ELR (cell line): ENCODE measurements around the gene MRPL21.
A peak's percentile ranks its signal among the peaks of the same experiment; 100 is the strongest.

Experiments used
- DNase-seq: peaks from one replicate; pipeline ENCODE4 v3.0.0-alpha.2; 2015; ENCODE audit warnings: low read depth

The MRPL21 gene

DNA sequence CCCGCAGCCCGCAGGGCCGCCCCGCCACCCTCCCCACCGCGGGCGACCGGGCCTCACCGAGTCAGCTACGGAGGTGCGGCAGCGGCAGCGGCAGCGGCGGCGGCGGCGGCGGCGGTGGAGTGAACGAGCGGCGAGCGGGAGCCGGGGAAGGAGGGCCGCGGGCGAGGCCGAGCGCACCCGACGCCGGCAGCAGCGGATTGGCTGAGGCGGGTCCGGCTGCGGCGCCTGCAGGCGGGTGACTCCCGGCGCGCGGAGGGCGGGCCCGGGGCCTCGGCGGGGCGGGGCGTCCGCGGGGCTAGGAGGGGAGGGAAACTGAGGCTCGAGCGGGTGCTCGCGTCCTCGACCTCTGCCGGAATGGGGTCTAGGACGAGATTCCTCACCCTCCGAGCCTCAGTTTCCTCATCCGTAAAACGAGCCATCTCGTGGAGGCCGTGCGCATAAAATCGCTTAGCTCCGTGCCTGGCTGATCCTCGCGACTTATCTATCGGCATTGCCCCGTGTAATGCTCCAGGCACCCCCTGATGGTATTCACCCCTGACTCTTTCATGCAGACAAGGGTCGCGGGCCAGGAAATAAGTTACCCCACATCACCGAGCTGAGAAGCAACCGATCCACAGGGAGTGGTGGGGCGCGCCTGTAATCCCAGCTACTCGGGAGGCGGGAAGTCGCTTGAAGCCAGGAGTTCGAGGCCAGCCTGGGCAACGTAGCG is 61.8 kb downstream of the MRPL21 start, which contains the start of gene CPT1A:
Gene CPT1A, minus strand, starts transcription at position 199 of the 709 bp plus-strand sequence. CDS start 26,442 bp downstream, outside the sequence.
- DNase-seq, result peak; percentile 74
